Gastroesophageal sphincter (tissue), 3 donors: ENCODE measurements around the gene SMG6.

Source experiments
- CTCF ChIP-seq, 4 experiments: fragments of 200-600 bp in 2 of 4; fragments of 450-650 bp in 2 of 4; sonication (generic) in 1 of 4; IDR thresholded peaks; one replicate each; pipeline ENCODE4 v1.5.1; 2017 to 2019; ENCODE audit warnings: antibody characterized with exemption in 4 of 4, mild to moderate bottlenecking in 2 of 4, moderate library complexity in 2 of 4
- POLR2A ChIP-seq, 2 donors: fragments of 450-650 bp; IDR thresholded peaks; one replicate each; pipeline ENCODE4 v1.6.1; 2017; ENCODE audit warnings: antibody characterized with exemption in 2 of 2, mild to moderate bottlenecking in 2 of 2, moderate library complexity in 1 of 2
- POLR2AphosphoS5 ChIP-seq: sonication (generic); formaldehyde crosslinking; IDR thresholded peaks from one replicate; pipeline ENCODE4 v1.6.1; 2017; ENCODE audit warnings: antibody characterized with exemption

- TF ChIP-seq CTCF (IDR thresholded peaks at IDR 0.05) (no peak), POLR2A (IDR thresholded peaks at IDR 0.05) (no peak), POLR2AphosphoS5 (no peak)
These were observed 248.0 kb downstream of the SMG6 start for GRCh38 chr17:2055292-2056205.
